HG02571 (cell line): ENCODE data around the gene LRRC26.
"Not testable (repeated sequence)": the region's sequence is repeated elsewhere in the genome, so short reads cannot be mapped to it uniquely, and the experiment has no call there.

Experiments used
- ATAC-seq: cut with Tn5 transposase; IDR thresholded peaks from one replicate; pipeline ENCODE4 v1.9.1; 2021; ENCODE audit warnings: mild to moderate bottlenecking, moderate library complexity; ENCODE audit not compliant: unreplicated experiment

Gene LRRC26

GRCh38 chr9:137139468-137140150 lies 30.2 kb downstream of the LRRC26 start:
- ATAC-seq: no peak

DNA sequence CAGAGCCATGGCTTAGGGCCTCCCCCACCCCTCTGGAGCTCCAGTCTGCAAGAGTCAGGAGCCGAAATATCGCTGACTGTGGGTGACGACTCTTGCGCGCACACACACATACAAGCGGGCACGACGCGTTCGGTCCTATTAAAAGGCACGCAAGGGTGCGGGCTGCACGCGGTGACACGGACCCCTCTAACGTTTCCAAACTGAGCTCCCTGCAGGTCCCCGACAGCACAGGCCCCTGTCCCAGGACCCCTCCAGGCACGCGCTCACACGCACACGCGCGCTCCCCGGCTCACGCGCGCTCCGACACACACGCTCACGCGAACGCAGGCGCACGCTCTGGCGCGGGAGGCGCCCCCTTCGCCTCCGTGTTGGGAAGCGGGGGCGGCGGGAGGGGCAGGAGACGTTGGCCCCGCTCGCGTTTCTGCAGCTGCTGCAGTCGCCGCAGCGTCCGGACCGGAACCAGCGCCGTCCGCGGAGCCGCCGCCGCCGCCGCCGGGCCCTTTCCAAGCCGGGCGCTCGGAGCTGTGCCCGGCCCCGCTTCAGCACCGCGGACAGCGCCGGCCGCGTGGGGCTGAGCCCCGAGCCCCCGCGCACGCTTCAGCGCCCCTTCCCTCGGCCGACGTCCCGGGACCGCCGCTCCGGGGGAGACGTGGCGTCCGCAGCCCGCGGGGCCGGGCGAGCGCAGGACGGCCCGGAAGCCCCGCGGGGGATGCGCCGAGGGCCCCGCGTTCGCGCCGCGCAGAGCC lies 31.0 kb downstream of the LRRC26 start, which contains the start of gene GRIN1:
TSS of gene GRIN1 (plus strand) at position 433 of the 746 bp plus-strand sequence. CDS start 333 bp downstream, outside the sequence.
- no peak for ATAC-seq

- ATAC-seq: no peak
Observed at GRCh38 chr9:137138058-137138721, 31.7 kb downstream of the LRRC26 start.

- ATAC-seq: no peak
Observed at GRCh38 chr9:137136881-137137607, 32.8 kb downstream of the LRRC26 start.

DNA sequence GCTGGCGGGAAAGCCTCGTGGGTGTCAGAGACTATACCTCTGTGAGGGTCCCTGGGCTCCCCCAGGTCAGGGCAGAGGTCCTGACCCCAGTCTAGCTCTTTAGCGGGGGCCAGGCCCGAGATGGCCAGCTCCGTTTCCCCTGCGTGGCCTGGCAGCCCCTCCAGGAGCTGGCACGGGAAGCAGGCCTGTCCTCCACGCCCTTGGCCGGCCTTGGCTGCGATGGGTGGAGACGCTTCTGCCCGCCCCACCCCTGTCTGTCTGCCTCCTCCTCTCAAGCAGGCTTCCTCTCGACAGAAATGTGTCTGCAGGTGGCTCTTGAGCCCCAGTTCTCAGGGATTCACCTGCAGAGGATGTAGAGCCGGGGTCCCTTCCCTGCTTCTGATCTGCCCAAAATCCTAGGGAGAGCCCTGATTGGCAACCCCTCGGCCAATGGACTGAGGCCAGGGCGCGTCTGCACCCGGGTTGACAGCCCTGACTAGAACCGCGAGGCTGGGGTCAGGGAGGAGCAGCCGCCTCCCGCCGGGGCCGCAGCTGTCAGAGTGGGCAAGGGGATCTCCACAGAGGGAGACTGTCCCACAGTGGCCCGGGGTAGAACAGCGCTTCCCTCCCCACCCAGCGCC lies 33.5 kb downstream of the LRRC26 start:
- ATAC-seq: no peak

DNA sequence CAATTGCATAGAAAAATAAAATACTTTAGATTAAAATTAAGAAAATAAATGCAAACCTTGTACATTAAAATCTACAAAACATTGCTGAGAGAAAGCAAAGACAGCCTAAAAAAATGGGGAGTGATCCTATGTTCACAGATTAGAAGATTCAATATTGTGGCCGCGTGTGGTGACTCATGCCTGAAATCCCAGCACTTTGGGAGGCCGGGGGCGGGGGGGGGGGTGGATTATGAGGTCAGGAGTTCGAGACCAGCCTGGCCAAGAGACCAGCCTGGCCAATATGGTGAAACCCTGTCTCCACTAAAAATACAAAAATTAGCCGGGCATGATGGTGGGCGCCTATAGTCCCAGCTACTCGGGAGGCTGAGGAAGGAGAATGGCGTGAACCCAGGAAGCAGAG lies 34.7 kb downstream of the LRRC26 start:
- not testable (repeated sequence) for ATAC-seq

- ATAC-seq: no peak
Observed at GRCh38 chr9:137134191-137134590, 35.7 kb downstream of the LRRC26 start.

DNA sequence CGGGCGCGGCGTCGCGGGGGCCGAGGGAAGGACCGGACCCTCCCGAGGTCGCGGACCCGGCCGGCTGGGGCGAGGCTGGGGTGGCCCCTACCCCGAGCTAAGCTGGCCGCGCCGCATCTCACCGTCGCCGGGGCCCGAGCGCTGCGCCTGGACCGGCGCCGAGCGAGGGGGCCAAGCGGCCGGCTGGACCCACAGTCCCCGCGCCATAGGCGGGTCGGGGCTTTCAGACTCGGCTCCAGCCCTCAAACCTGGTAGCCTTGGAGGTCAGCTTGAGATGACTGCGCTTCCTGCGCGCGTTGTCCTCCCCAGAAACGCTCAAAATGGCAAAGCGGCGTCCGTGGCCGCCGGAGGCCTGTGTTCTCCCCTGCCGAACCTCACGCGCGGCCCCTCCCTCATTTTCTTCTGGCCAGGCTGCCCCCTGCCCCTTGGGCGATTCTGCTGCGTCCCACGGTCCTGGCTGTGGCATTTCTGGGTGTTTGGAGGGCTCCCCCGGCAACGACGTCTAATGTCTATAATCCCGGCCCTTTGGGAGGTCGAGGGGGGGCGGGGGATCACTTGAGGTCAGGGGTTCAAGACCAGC lies 39.6 kb downstream of the LRRC26 start:
- ATAC-seq: no peak

GRCh38 chr9:137129456-137130175 lies 40.2 kb downstream of the LRRC26 start:
- peak; percentile 73 for ATAC-seq

- peak; percentile 6 for ATAC-seq
Observed at GRCh38 chr9:137128862-137129455, 40.9 kb downstream of the LRRC26 start.

- no peak for ATAC-seq
Observed at GRCh38 chr9:137128158-137128861, 41.5 kb downstream of the LRRC26 start.

GRCh38 chr9:137127301-137128157 lies 42.3 kb downstream of the LRRC26 start:
- no peak for ATAC-seq

DNA sequence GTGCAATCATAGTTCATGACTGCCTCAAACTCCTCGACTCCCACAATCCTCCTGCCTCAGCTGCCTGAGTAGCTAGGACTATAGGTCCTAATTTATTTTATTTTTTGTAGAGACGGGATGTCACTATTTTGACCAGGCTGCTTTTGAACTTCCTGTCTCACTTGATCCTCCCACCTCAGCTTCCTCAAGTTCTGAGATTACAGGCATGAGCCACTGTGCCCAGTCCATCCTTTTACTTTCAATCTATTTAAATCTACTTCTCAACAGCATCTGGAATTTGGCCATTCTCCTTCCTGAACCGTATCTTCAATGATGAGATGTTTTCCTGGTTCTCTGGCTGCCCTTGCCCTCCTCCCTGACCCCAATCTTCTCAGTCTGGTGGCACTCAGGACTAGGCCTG lies 43.1 kb downstream of the LRRC26 start:
- ATAC-seq: no peak

DNA sequence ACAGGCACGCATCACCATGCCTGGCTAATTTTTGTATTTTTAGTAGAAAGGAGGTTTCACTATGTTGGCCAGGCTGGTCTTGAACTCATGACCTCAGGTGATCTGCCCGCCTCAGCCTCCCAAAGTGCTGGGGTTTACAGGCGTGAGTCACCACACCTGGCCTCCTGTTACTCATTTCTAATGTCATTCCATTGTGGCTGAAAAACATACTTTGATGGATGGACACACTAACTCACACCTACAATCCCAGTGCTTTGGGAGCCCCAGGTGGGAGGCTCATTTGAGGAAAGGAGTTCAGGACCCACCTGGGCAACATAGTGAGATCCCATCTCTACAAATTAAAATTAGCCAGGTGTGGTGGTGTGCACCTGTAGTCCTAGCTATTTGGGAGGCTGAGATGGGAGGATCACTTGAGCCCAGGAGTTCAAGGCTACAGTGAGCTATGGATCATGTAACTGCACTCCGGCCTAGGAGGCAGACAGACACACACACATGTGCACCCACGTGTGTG lies 45.8 kb downstream of the LRRC26 start:
- not testable (repeated sequence) for ATAC-seq

- ATAC-seq: no peak
Observed at GRCh38 chr9:137123468-137123837, 46.4 kb downstream of the LRRC26 start.

- ATAC-seq: not testable (repeated sequence)
Observed at GRCh38 chr9:137122796-137123467, 46.9 kb downstream of the LRRC26 start.
